Measurements from ENCODE around the gene SV2C.

GRCh38 chr5:76178913-76179312 lies 95.7 kb downstream of the SV2C start:
- TF ChIP-seq POLR2A (IDR thresholded peaks at IDR 0.05) (no peak), POLR2AphosphoS5 (IDR thresholded peaks at IDR 0.05) (no peak), CTCF (IDR thresholded peaks at IDR 0.05) (no peak), EP300 (IDR thresholded peaks at IDR 0.05) (no peak)

Data from sigmoid colon (tissue), 4 donors.